Panc1 (cell line): Measurements from ENCODE around the gene KLHL3. TPM values are rescaled to one million over a fixed set of nuclear protein-coding genes. Genes with fewer than 3 reads are reported as not detected.

Experiments
- ATAC-seq: fragments of 200-7000 bp; cut with Tn5 transposase; 2 replicates; pipeline ENCODE4 v1.9.1; 2020; ENCODE audit warnings: mild to moderate bottlenecking, moderate library complexity
- BruUV-seq: library from RNA; stranded (reverse); fragments of 400-500 nt; replicated peaks from 2 replicates; lab custom pipeline; 2021; lab: Mats Ljungman, UMichigan
- CTCF ChIA-PET: fragments of 300-600 bp; sonication (Branson Sonifier 250); formaldehyde crosslinking; loops from one replicate; lab custom pipeline; 2022; ENCODE audit warnings: antibody characterized with exemption; lab: Charles Lee
- POLR2A ChIA-PET: fragments of 300-600 bp; sonication (Branson Sonifier 250); formaldehyde crosslinking; loops from one replicate; lab custom pipeline; 2022; ENCODE audit warnings: antibody characterized with exemption; lab: Charles Lee
- DNase-seq: peaks from one replicate; pipeline ENCODE4 v3.0.0-alpha.2; 2010; ENCODE audit warnings: low read depth, low spot score
- H3K27ac ChIP-seq: 2 replicates; pipeline ENCODE4 v1.5.1; 2011; ENCODE audit warnings: mild to moderate bottlenecking, low read length, inconsistent platforms
- H3K27me3 ChIP-seq: fragments of 200-500 bp; sonication (Bioruptor generic); 2 replicates; pipeline ENCODE4 v1.6.0; 2014; ENCODE audit warnings: low read length, inconsistent platforms; ENCODE audit not compliant: control insufficient read depth, insufficient read depth
- H3K36me3 ChIP-seq: fragments of 200-500 bp; sonication (Bioruptor generic); 2 replicates; pipeline ENCODE4 v1.5.1; 2014; ENCODE audit warnings: inconsistent platforms, mild to moderate bottlenecking, low read length, moderate library complexity; ENCODE audit not compliant: control insufficient read depth, insufficient read depth
- H3K4me1 ChIP-seq: 2 replicates; pipeline ENCODE4 v1.5.1; 2011; ENCODE audit warnings: inconsistent platforms, mild to moderate bottlenecking, low read length, moderate library complexity; ENCODE audit not compliant: control insufficient read depth, insufficient read depth
- H3K4me3 ChIP-seq, 2 experiments: 2 replicates each; pipeline ENCODE4 v1.5.1; 2011 to 2012; ENCODE audit warnings: low read depth in 2 of 2, low read length in 2 of 2, mild to moderate bottlenecking in 2 of 2, inconsistent platforms in 1 of 2, moderate library complexity in 1 of 2
- H3K9me3 ChIP-seq: fragments of 200-500 bp; sonication (Bioruptor generic); 2 replicates; pipeline ENCODE4 v1.5.1; 2014; ENCODE audit warnings: low read depth, mild to moderate bottlenecking, inconsistent platforms, low read length, moderate library complexity; ENCODE audit not compliant: control insufficient read depth, insufficient read depth
- CTCF ChIP-seq: fragments of 450-650 bp; IDR thresholded peaks from 2 replicates; pipeline ENCODE4 v1.5.1; 2017; ENCODE audit warnings: mild to moderate bottlenecking
- POLR2AphosphoS5 ChIP-seq: IDR thresholded peaks from 2 replicates; pipeline ENCODE4 v1.6.1; 2012; ENCODE audit warnings: mild to moderate bottlenecking, low read depth, low read length, moderate library complexity
- REST ChIP-seq, 2 experiments: IDR thresholded peaks; 2 replicates each; pipeline ENCODE4 v1.6.1; 2011 to 2012; ENCODE audit warnings: low read depth in 2 of 2, control low read depth in 1 of 2, low read length in 1 of 2, mild to moderate bottlenecking in 1 of 2, moderate library complexity in 1 of 2; ENCODE audit not compliant: insufficient read depth in 1 of 2
- SIN3A ChIP-seq: IDR thresholded peaks from 2 replicates; pipeline ENCODE4 v1.6.1; 2012; ENCODE audit warnings: low read depth, mild to moderate bottlenecking, low read length, moderate library complexity, borderline replicate concordance; ENCODE audit not compliant: insufficient read depth
- TCF7L2 ChIP-seq: IDR thresholded peaks from 2 replicates; pipeline ENCODE4 v1.6.1; 2011; ENCODE audit warnings: mild to moderate bottlenecking, low read depth, low read length, inconsistent platforms
- in situ Hi-C: cut with HindIII; loops from 2 replicates; pipeline ENCODE4 v1.10.0; 2016; ENCODE audit warnings: low sequenced_read_pairs, low pct_unique_long_range_greater_than_20kb
- intact Hi-C: fragments of 100-400 bp; cut with micrococcal nuclease; formaldehyde crosslinking; loops from one replicate; pipeline ENCODE4 v1.10.0; 2022; ENCODE audit not compliant: unreplicated experiment
- total RNA-seq: library from RNA; stranded (reverse); gene quantifications from one replicate; pipeline ENCODE4 v1.2.1, GENCODE V29; 2021; ENCODE audit not compliant: unreplicated experiment

The KLHL3 gene
- total RNA-seq, 1 experiment from 2014 or later = 1.9 TPM

- in situ Hi-C loops (no loop called here), intact Hi-C loops (no loop called here)
- ATAC-seq (no peak), DNase-seq (no peak)
- ChIA-PET CTCF (interaction anchor here (1.5 to 2.0 kb wide), 2 partner anchors 76 to 107 kb away, joined by 3 to 8 read pairs; no protein-coding TSS in a partner anchor), POLR2A (no interaction called here)
- TF ChIP-seq SIN3A (no peak), CTCF (no peak), REST (IDR thresholded peaks at IDR 0.05; ENCODE audit: insufficient read depth in 1 of 2, low read depth in 2 of 2, low read length in 1 of 2) (no peak), TCF7L2 (no peak), POLR2AphosphoS5 (no peak)
- H3K4me3 ChIP-seq = no peak overlapping the region
- no TSS peak for BruUV-seq
- no peaks in the 10 kb centered on the region for H3K36me3 ChIP-seq
- H3K9me3 ChIP-seq = no peaks in the 10 kb centered on the region
- H3K27ac ChIP-seq = no peak overlapping the region
- H3K4me1 ChIP-seq = no peaks in the 10 kb centered on the region; the same call in 1 of the 2 replicates
- no peaks in the 10 kb centered on the region for H3K27me3 ChIP-seq
Measured at GRCh38 chr5:137736496-137736895, 607 bp upstream of the KLHL3 start.

GRCh38 chr5:137734962-137735554, 831 bp downstream of the KLHL3 start:
- intact Hi-C loops (loop anchor here (2.0 kb wide), 1 partner anchor 74 kb away; no protein-coding TSS in a partner anchor), in situ Hi-C loops (no loop called here)
- DNase-seq (no peak), ATAC-seq (peak; percentile 68)
- Histone ChIP-seq H3K9me3 (no peaks in the 10 kb centered on the region), H3K27me3 (0 out of 2 replicates have a peak, but pooled peaks cover 2% of the 10 kb centered on the region), H3K36me3 (no peaks in the 10 kb centered on the region), H3K4me3 (peak overlapping the region; percentile 23 to 35), H3K27ac (no peak overlapping the region), H3K4me1 (no peaks in the 10 kb centered on the region; the same call in 1 of the 2 replicates)
- ChIA-PET CTCF (interaction anchor here (0.5 to 2.0 kb wide), 2 partner anchors 8 to 75 kb away, joined by 7 to 8 read pairs; no protein-coding TSS in a partner anchor), POLR2A (no interaction called here)
- no TSS peak for BruUV-seq
- TF ChIP-seq SIN3A (no peak), CTCF (no peak), TCF7L2 (no peak), REST (IDR thresholded peaks at IDR 0.05; ENCODE audit: insufficient read depth in 1 of 2, low read depth in 2 of 2, low read length in 1 of 2) (no peak), POLR2AphosphoS5 (no peak)
